K562 (cell line): ENCODE data around the gene ZMPSTE24. TPM values are rescaled to one million over a fixed set of nuclear protein-coding genes. Genes with fewer than 3 reads are reported as not detected.

Experiments used
- ATAC-seq: fragments of 200-7000 bp; cut with Tn5 transposase; 3 replicates; pipeline ENCODE4 v1.9.1; 2020; ENCODE audit warnings: moderate library complexity
- BruUV-seq: library from RNA; stranded (reverse); fragments of 400-500 nt; replicated peaks from 2 replicates; lab custom pipeline; 2021; lab: Mats Ljungman, UMichigan
- CTCF ChIA-PET: fragments of 300-600 bp; formaldehyde crosslinking; extraction: SDS; loops from one replicate; lab custom pipeline; 2021; ENCODE audit warnings: low intra/inter-chr PET ratio; lab: Yijun Ruan, JAX
- POLR2A ChIA-PET: fragments of 300-600, 350-650 bp; sonication (Branson Sonifier 250); formaldehyde crosslinking; extraction: SDS; loops from one replicate; lab custom pipeline; 2021; ENCODE audit warnings: antibody characterized with exemption, inconsistent platforms; lab: Yijun Ruan, JAX
- DNase-seq, 4 experiments: peaks; one replicate each; pipeline versions ENCODE4 v3.0.0 to v3.0.0-alpha.2; 2011 to 2018; ENCODE audit warnings: low spot score in 3 of 4, mixed read lengths in 3 of 4; ENCODE audit errors: extremely low read depth in 1 of 4
- FAIRE-seq: peaks from 2 replicates; lab custom pipeline; 2011; peaks lifted over from hg19 to GRCh38; lab: Jason Lieb, UNC
- H2AFZ ChIP-seq: 2 replicates; pipeline ENCODE4 v1.6.0; 2011; ENCODE audit warnings: low read depth, low read length, control low read depth, inconsistent platforms
- H3K27ac ChIP-seq: fragments of 200-600 bp; 3 replicates; pipeline ENCODE4 v1.8.0; 2011; ENCODE audit warnings: low read depth, mild to moderate bottlenecking, control low read depth, inconsistent platforms, low read length, moderate library complexity, mixed read lengths; ENCODE audit errors: extremely low read depth
- H3K27me3 ChIP-seq, 2 experiments: fragments of 300-600 bp in 1 of 2; 2 replicates in 1 of 2; 3 replicates in 1 of 2; pipeline versions ENCODE4 v1.6.0 to v1.8.0; 2011; ENCODE audit warnings: inconsistent platforms in 2 of 2, low read length in 2 of 2, mild to moderate bottlenecking in 1 of 2, mixed read lengths in 1 of 2, moderate library complexity in 1 of 2; ENCODE audit not compliant: control insufficient read depth in 2 of 2, insufficient read depth in 2 of 2
- H3K36me3 ChIP-seq: fragments of 300-600 bp; 3 replicates; pipeline ENCODE4 v1.8.0; 2011; ENCODE audit warnings: mild to moderate bottlenecking, low read length, inconsistent platforms; ENCODE audit not compliant: control insufficient read depth, insufficient read depth
- H3K4me1 ChIP-seq, 2 experiments: fragments of 200-600 bp in 1 of 2; replicated peaks in 1 of 2; 2 replicates in 1 of 2; 3 replicates in 1 of 2; pipeline versions ENCODE4 v1.5.1 to v1.8.0; 2011; ENCODE audit warnings: inconsistent platforms in 2 of 2, low read length in 2 of 2, mild to moderate bottlenecking in 1 of 2, mixed read lengths in 1 of 2, moderate library complexity in 1 of 2; ENCODE audit not compliant: control insufficient read depth in 2 of 2, insufficient read depth in 2 of 2
- H3K4me2 ChIP-seq: 2 replicates; pipeline ENCODE4 v1.6.1; 2011; ENCODE audit warnings: low read length, control low read depth, inconsistent platforms, mixed read lengths; ENCODE audit not compliant: insufficient read depth
- H3K4me3 ChIP-seq: fragments of 200-600 bp; sonication (generic), shearing (Covaris generic); 2 replicates; pipeline ENCODE4 v1.5.1; 2016; ENCODE audit warnings: control low read depth, inconsistent platforms
- H3K79me2 ChIP-seq: fragments of 200-600 bp; 3 replicates; pipeline ENCODE4 v1.8.0; 2011; ENCODE audit warnings: low read length, inconsistent platforms; ENCODE audit not compliant: control insufficient read depth, insufficient read depth
- H3K9ac ChIP-seq, 2 experiments: 2 replicates each; pipeline versions ENCODE4 v1.6.0 to v1.6.1; 2011; ENCODE audit warnings: low read depth in 2 of 2, low read length in 2 of 2, control low read depth in 1 of 2, inconsistent platforms in 1 of 2, mild to moderate bottlenecking in 1 of 2, mixed read lengths in 1 of 2; ENCODE audit not compliant: insufficient read depth in 1 of 2
- H3K9me1 ChIP-seq: one replicate; pipeline ENCODE4 v1.6.0; 2011; ENCODE audit warnings: inconsistent platforms, mild to moderate bottlenecking, low read length, moderate library complexity; ENCODE audit not compliant: control insufficient read depth, insufficient read depth
- H3K9me3 ChIP-seq: replicated peaks from 2 replicates; pipeline ENCODE4 v1.5.1; 2011; ENCODE audit warnings: low read depth, low read length, inconsistent platforms; ENCODE audit not compliant: control insufficient read depth, insufficient read depth
- H4K20me1 ChIP-seq: replicated peaks from 2 replicates; pipeline ENCODE4 v1.6.1; 2011; ENCODE audit warnings: low read length, inconsistent platforms, mixed read lengths; ENCODE audit not compliant: control insufficient read depth, insufficient read depth
- CEBPG ChIP-seq, 3 experiments: fragments of 200-800 bp in 1 of 3; sonication (Bioruptor generic) in 1 of 3; sonication (generic) in 1 of 3; formaldehyde crosslinking in 1 of 3; IDR thresholded peaks in 2 of 3; conservative IDR thresholded peaks in 1 of 3; 2 replicates each; pipeline versions ENCODE4 v1.6.1 to v1.8.0; 2016 to 2022; ENCODE audit warnings: missing compliant biosample characterization in 2 of 3, missing genetic modification characterization in 2 of 3, mild to moderate bottlenecking in 1 of 3, missing genetic modification reagents in 1 of 3
- DACH1 ChIP-seq: fragments of 450-650 bp; IDR thresholded peaks from 2 replicates; pipeline ENCODE4 v1.6.1; 2018; ENCODE audit not compliant: partially characterized antibody
- ESRRA ChIP-seq: fragments of 450-650 bp; IDR thresholded peaks from 2 replicates; pipeline ENCODE4 v1.6.1; 2014; ENCODE audit warnings: low read depth, mild to moderate bottlenecking, moderate library complexity, borderline replicate concordance
- JUN ChIP-seq, 2 experiments: sonication (generic) in 1 of 2; formaldehyde crosslinking in 1 of 2; IDR thresholded peaks; 2 replicates each; pipeline versions ENCODE4 v1.6.1 to v1.8.0; 2012 to 2022; ENCODE audit warnings: borderline replicate concordance in 2 of 2, mild to moderate bottlenecking in 2 of 2, improper control_type of control experiment in 1 of 2, low read depth in 1 of 2, low read length in 1 of 2, missing genetic modification reagents in 1 of 2
- NR2C1 ChIP-seq, 2 experiments: fragments of 450-650 bp; IDR thresholded peaks; 2 replicates each; pipeline ENCODE4 v1.6.1; 2017; ENCODE audit warnings: mild to moderate bottlenecking in 2 of 2, antibody characterized with exemption in 1 of 2, inconsistent platforms in 1 of 2, missing compliant biosample characterization in 1 of 2, missing genetic modification characterization in 1 of 2
- ZKSCAN8 ChIP-seq: fragments of 200-800 bp; sonication (Bioruptor generic); IDR thresholded peaks from 2 replicates; pipeline ENCODE4 v1.6.1; 2016; ENCODE audit warnings: missing genetic modification characterization, missing compliant biosample characterization
- ZNF239 ChIP-seq: fragments of 250-450 bp; sonication (Bioruptor Pico); IDR thresholded peaks from 2 replicates; pipeline ENCODE4 v1.4.0; 2020; ENCODE audit warnings: mild to moderate bottlenecking
- ZNF316 ChIP-seq: fragments of 450-650 bp; IDR thresholded peaks from 2 replicates; pipeline ENCODE4 v1.6.1; 2016
- WGBS: fragments of 100-300 bp; shearing (Covaris generic); methylation state at CpG from one replicate; pipeline ENCODE4 v1.1.6; 2016; ENCODE audit warnings: low coverage, mixed read lengths; ENCODE audit not compliant: insufficient coverage; ENCODE audit errors: missing lambda C conversion rate; 5-methylcytosine and 5-hydroxymethylcytosine counted together
- in situ Hi-C: fragments of 300-500 bp; cut with MboI; formaldehyde crosslinking; loops from 4 replicates; pipeline ENCODE4 v1.15.0; 2018; ENCODE audit warnings: inconsistent platforms, mixed read lengths
- intact Hi-C: fragments of 100-400 bp; cut with micrococcal nuclease; formaldehyde crosslinking; loops from 2 replicates; pipeline ENCODE4 v1.14.2; 2022
- polyA plus RNA-seq, 8 experiments: library from polyadenylated mRNA; depleted of rRNA in 4 of 8; stranded (reverse) in 5 of 8; unstranded in 3 of 8; fragments of >200 nt; fragmentation: Nextera tagmentation in 2 of 8; fragmentation: Illumina TruSeq in 1 of 8; extraction: Ambion mirVana in 2 of 8; extraction: Trizol in 1 of 8; gene quantifications; 2 replicates each; pipeline versions ENCODE4 v1.2.1 to v1.2.3, GENCODE V29; 2011 to 2014; ENCODE audit warnings: inconsistent platforms in 1 of 8, missing spikeins in 1 of 8
- total RNA-seq, 7 experiments: library from RNA; depleted of rRNA in 6 of 7; stranded (reverse); fragments of >200 nt in 6 of 7; fragmentation: Illumina TruSeq in 2 of 7; extraction: Trizol in 2 of 7; gene quantifications; 2 replicates each; pipeline versions ENCODE4 v1.2.1 to v1.2.3, GENCODE V29; 2011 to 2021; ENCODE audit warnings: low replicate concordance in 1 of 7

ZMPSTE24 gene
- total and polyA plus RNA-seq, 9 of the 15 experiments (the other 6 are each of a cell fraction or from before 2014, with no cell fraction given), result 30.7 to 75.9 (median 64.3) TPM

DNA sequence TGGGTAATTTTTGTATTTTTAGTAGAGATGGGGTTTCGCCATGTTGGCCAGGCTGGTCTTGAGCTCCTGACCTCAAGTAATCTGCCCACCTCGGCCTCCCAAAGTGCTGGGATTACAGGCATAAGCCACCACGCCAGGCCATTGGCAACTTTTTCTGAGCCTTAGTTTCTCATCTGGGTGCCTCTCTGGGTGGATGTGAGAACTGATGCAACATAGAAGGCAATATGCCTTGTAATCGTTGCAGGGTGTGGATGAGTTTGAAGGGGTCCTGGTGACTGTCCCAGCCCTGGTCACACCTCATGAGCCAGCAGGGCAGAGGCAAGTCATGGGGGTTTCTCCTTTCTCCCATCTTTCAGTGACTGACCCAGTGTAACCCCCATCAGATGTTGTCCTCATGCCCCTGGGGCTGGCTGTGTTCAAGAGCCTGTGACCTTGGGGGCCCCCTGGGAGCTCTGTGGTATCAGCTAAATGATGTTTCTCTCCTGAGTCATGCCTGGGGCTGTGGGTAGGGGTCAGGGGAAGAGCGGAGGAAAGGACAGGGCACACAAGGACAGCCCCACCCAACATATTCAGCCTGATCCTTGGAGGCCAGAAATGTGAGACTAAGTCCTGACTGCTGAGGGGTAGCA is 55.4 kb downstream of the ZMPSTE24 start (continued):
- TF ChIP-seq CEBPG (CRISPR knock-in tag; IDR thresholded peaks at IDR 0.05) (0 out of 2 replicates have a peak, but pooled peaks have one; percentile 57), CEBPG (tag; conservative IDR thresholded peaks at IDR 0.05 in 1 of 2, IDR thresholded peaks at IDR 0.05 in 1 of 2) (no peak)

DNA sequence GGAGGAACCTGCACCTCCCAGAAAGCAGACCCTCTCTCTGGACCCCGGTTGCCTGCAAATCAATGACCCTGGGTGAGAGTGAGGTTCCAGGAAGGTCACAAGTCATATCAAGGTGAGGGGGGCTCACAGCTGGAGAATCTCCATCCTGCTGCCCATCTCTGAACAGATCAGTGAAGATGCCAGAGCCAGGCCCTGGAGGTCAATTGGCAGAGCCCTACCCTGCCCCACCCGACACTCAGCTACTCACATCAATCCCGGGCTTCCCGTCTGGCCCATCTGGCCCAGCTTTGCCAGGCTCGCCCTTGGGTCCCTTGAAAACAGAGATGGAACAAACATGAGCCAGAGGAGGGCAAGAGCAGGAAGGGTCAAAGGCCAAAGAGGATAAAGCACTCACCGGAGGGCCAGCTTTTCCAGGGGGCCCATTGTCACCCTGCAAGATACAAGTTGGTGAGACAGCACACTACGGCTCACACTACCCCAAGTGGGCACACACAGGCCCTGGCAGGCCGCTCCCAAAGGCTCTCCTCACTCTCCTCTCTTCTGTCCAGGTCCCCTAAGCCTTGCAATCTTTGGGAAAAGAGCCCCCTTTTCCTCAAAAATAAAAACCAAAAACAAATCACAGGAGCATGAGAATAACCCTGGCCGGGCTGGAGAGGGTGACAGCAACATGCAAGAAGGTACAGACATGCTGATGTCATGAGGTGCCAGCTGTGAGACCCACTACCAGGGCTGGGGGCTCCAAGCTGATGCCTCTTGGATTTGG is 56.1 kb downstream of the ZMPSTE24 start:
- ChIA-PET CTCF (interaction anchor here (2.1 kb wide), 1 partner anchor 91 kb away, joined by 8 read pairs; no protein-coding TSS in a partner anchor), POLR2A (interaction anchor here (0.6 to 1.6 kb wide), 8 partner anchors 24 to 324 kb away, joined by 3 to 12 read pairs (median 3); no protein-coding TSS in a partner anchor)
- FAIRE-seq (no peak), DNase-seq (no peak), ATAC-seq (no peak)
- H3K4me1 ChIP-seq, result peaks cover 33 to 64% of the 10 kb centered on the region in 2 experiments
- H3K27me3 ChIP-seq, result no peaks in the 10 kb centered on the region; a peak in 1 of 5 replicates
- H3K9ac ChIP-seq, result peak overlapping the region in 1 of 2 experiments; percentile 89; a peak in 2 of 4 replicates
- intact Hi-C loops, result no loop called here
- no peak overlapping the region for H3K27ac ChIP-seq
- H3K9me3 ChIP-seq, result no peaks in the 10 kb centered on the region
- in situ Hi-C loops, result no loop called here
- H4K20me1 ChIP-seq, result no peaks in the 10 kb centered on the region
- H3K79me2 ChIP-seq, result no peaks in the 10 kb centered on the region
- H3K36me3 ChIP-seq, result no peaks in the 10 kb centered on the region
- BruUV-seq, result no TSS peak
- TF ChIP-seq ESRRA, result no peak
- no peak for TF ChIP-seq ZNF239
- TF ChIP-seq ZKSCAN8 (CRISPR knock-in tag), result no peak
- TF ChIP-seq JUN (IDR thresholded peaks at IDR 0.05; ENCODE audit: borderline replicate concordance, low read depth, low read length), result no peak
- 0 out of 2 replicates have a peak, but pooled peaks have one; percentile 50 for TF ChIP-seq JUN (CRISPR knock-in tag; IDR thresholded peaks at IDR 0.05; ENCODE audit: borderline replicate concordance)
- TF ChIP-seq DACH1, result no peak
- no peak for TF ChIP-seq NR2C1 (IDR thresholded peaks at IDR 0.05)
- TF ChIP-seq NR2C1 (tag; IDR thresholded peaks at IDR 0.05), result 0 out of 2 replicates have a peak, but pooled peaks have one; percentile 11
- no peak for TF ChIP-seq ZNF316
- no peak overlapping the region for H3K4me2 ChIP-seq
- peak overlapping the region; percentile 98 for H2AFZ ChIP-seq
- 69% methylated on average over 9 of the region's 9 CpGs for WGBS
- no peaks in the 10 kb centered on the region for H3K9me1 ChIP-seq
- H3K4me3 ChIP-seq, result no peak overlapping the region
